NCI-H1694 treated with DMSO at 0.1 percent for 48 hours (cell line): ENCODE measurements around the gene NUDT1.

Source experiments
- DNase-seq: peaks from one replicate; lab custom pipeline; 2025; lab: John Stamatoyannopoulos, UW

The NUDT1 gene

GRCh38 chr7:2205036-2205780 is 36.8 kb upstream of the NUDT1 start:
- no peak for DNase-seq

GRCh38 chr7:2208712-2209111 is 33.3 kb upstream of the NUDT1 start:
- no peak for DNase-seq

GRCh38 chr7:2209146-2209960 is 32.7 kb upstream of the NUDT1 start:
- peak; percentile 16 for DNase-seq

- no peak for DNase-seq
These were observed 32.1 kb upstream of the NUDT1 start for GRCh38 chr7:2209961-2210323.

DNA sequence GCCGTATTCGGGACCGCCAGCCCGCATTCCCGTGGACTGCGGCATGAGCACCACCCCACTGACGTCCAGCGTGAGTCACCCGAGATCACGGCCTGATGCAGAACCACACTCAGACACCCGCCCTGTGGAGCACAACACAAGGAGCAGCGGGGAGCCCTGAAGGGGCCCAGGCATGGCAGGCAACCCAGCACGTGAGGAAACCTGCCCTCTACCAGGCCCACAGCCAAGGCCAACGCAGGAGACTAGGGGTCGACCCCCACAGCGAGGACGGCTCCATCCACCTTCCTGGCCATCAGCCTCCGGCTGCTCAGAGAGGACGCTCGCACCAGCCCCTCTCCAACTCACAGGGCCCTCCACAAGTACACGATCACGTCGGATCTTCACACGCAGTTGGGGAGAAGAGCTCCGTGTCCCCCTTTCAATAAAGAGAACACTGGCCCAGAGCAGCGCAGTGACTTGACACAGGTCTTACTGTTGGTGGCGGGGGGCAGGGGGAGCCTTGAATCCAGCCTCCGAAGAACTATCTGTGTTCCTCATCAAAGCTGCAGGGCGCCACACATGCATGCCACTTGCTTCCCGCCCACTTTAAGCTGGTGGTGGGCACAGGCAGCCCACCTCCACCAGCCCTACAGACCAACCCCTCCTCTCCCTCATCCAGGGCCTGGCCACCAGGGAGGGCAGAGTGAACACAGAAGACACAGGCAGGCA is 31.3 kb upstream of the NUDT1 start:
- DNase-seq, result no peak

DNA sequence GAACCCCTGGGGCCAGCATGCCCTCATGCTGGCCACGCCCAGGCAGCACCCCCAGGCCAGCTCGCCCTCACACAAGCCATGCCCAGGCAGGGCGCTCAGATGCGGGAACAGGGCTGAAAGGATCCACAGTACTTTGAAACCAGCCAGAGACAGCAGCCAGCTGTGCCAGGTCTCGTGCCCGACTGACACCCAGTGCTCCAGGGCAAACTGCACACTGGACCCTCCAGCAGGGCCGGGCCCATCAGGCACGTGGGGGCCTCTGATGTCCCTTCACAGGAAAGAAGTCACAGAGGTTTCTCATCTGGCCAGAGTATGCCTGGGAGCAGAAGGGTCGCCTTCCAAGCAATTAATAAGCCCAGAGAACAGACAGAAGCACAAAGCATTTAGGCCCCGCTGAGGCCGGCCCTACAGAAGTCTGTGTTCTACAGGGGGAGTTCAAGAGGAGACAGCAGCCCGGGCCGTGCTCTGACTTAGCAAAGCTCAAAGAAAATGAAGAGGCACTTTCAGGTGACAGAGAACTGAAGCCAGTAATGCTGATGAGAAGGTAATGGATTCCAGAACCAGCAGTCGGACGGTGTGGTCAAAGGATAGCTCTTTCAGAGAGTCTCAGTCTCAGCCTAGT is 30.7 kb upstream of the NUDT1 start:
- no peak for DNase-seq

DNA sequence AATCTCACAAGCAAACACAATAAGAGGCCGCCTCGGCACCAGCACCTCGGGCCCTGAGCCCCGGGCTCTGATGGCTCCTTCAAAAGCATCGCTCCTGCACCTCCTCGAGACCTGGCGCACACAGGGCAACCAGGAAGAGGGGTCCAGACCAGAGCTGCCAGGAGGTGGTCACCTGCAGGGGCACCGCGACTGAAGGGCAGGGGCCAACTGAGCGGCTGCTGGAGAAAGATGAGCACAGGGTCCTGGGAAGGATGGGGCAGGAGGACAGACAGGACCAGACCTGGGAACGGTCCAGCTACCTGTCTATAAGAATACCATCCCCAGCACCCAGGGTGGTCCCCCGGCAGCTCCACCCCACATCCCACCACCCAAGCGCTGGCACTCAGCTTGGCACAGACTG is 30.1 kb upstream of the NUDT1 start:
- no peak for DNase-seq

- DNase-seq, result no peak
These were observed 29.1 kb upstream of the NUDT1 start for GRCh38 chr7:2212906-2213305.

DNA sequence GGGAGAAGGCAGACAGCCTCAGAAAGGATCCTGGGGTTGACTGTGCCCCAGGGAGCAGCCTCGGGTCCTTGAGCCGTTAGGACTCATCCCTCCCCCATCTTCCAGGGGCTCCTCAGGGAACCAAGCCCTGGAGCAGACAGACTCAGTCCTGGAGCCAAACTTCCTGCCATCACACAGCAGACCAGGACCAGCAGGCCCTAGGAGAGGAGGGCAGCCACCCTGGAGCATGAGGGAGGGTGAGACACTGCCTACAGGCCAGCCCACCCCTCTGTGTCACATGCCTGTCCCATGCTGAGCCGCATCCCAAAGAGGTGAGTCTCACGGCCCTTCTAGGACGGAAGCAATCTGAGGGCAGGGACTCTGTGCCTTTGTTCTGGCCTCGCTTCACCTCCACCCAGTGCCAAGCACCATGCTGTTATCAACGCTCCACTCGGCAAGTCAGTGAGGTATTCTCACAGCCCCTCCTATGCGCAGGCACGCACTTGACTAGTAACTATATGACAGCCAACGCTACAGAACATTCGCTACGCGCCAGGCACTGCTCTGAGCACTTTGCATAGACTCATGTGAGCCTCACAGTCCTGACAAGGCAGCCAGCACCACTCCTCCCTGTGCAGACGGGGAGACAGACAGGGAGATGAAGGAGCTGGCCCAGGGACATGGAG is 28.3 kb upstream of the NUDT1 start:
- DNase-seq, result no peak

DNA sequence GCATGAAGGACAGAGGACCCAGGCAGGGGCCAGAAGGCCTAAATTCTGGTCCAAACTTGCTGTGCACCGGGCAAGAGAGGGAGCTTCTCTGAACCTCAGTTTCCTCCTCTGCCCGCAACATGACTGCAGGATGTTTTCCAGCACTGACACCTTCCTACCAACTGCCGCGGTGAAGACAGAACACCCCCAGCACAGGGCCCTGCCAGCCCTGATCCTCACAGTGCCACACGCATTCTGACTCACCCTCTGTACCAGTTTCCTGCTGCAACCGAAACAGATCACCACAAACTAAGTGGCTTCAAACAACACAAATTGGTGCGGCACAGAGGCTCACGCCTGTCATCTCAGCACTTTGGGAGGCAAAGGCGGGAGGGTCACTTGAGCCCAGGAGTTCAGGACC is 27.4 kb upstream of the NUDT1 start:
- DNase-seq, result no peak

- DNase-seq, result no peak
These were observed 26.2 kb upstream of the NUDT1 start for GRCh38 chr7:2215851-2216250.

- no peak for DNase-seq
These were observed 24.8 kb upstream of the NUDT1 start for GRCh38 chr7:2217206-2217605.

DNA sequence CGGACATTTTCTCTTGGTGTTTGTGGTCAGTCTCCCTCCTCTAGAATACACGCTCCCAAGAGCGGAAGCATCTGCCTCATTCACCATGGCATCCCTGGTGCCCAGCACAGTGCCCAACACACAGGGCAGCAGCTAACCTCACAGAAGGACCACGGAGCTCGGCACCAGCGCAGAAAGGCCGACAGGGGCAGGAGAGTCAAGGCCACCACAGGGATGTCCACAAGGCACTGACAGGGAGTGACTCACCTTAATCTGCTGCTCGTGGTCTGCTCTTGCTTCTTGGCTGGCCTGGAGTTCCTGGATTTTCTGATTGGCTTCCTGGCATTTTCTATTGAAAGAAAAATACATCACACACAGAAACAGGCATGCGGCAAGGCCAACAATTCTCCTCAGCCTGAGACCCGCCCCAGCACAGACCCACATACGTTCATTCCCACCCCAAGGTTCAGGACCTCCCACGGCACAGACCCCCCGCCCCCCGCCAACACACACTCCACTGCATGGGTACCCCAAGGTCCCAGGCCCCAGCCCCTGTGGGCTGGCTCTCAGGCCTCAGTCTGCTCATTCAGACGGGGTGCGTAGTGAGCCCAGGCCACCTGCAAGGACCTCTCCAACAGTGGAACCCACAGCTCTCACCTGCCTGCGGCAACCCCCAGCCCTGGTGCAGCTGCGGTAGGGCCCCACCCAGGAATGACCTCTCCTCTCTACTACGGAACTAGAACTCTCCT is 24.1 kb upstream of the NUDT1 start:
- DNase-seq, result no peak

DNA sequence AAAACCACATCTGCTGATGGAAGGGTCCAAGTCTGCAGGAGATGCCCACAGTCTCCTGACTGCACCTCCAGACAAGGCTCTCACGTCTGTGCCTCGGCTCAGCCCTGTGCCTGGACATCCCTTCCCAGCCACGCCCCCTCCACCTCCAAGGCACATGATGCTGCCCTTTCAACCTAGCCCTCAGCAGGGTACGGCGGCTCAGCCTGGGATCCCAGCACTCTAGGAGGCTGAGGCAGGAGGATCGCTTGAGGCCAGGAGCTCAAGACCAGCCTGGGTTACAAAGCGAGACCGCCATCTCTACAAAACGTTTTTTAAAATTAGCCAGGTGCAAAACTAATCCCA is 23.6 kb upstream of the NUDT1 start:
- DNase-seq, result no peak

DNA sequence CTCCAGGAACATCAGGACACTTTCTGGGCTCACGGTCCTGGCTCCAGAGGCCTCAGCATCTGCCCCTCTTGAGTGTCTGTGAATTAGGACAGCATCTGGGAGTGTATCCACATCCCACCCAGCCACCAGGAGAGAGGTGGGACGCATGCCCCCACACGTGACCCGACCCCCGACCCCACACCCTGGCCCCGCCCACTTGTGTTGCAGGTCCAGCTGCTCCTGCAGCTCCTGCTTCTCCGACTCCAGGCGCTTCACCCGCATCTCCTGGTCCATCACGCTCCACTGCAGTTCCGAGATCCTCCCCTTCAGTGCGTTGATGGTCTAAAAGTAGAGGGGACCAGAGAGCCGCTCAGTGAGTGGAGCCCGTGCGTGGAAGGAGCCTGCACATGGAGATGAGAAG is 22.9 kb upstream of the NUDT1 start:
- DNase-seq, result no peak

- no peak for DNase-seq
These were observed 22.4 kb upstream of the NUDT1 start for GRCh38 chr7:2219606-2220005.

GRCh38 chr7:2220030-2220429 is 22.0 kb upstream of the NUDT1 start:
- no peak for DNase-seq

DNA sequence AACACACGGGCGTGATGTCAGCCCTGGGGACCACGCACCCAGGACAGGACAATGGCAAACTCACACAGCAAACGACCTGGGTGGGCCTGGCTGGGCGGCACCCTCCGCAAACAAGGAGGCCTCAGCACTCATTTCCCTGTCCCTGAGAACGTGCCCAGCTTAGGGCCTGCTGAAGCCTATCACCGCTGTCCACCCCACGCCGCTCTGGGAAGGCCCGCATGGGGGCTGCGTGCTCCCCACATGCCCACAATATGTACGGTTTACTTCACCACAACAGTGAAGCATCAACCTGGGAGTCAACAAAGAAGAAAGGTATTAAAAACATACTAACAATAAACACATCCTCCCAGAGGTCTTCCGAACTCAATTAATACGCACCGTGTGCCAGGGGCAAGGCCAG is 21.5 kb upstream of the NUDT1 start:
- no peak for DNase-seq

DNA sequence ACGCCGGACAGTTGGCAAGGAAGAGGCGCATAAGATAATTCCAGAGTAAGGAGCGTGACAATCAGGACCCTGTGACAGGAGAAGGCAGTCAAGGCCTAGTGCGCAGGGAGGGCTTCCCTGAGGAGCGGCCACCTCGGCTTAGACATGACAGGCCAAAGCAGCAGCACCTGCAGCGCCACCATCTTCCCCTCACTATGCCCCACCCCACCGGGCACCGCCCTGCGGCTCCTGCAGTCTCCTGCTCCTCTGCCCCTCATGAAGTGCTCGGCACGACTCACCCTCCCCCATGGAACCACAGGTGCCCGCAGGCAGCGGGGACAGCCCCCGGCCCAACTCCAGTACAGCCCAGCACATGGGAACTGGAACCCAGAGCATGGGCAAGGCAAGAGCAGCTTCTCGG is 21.1 kb upstream of the NUDT1 start:
- DNase-seq, result no peak

DNA sequence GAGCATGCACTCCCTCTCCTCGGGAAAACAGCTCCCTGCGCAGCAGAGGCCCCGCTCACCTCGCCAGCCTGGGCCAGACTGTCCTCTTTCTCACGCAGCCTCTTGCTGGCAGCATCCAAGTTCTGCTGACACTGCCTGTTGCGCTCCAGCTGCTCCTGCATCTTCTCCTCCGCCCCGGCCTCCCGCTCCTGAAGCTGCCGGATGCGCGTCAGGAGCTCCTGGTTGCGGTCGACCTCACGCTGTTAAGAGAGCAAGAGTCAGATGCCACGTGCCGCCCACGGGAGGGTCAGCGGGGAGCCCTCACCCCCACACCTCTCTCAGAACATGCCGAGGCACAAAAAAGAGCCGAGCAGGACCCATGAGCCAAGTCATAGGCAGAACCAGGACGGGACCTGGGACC is 19.5 kb upstream of the NUDT1 start:
- DNase-seq, result no peak

DNA sequence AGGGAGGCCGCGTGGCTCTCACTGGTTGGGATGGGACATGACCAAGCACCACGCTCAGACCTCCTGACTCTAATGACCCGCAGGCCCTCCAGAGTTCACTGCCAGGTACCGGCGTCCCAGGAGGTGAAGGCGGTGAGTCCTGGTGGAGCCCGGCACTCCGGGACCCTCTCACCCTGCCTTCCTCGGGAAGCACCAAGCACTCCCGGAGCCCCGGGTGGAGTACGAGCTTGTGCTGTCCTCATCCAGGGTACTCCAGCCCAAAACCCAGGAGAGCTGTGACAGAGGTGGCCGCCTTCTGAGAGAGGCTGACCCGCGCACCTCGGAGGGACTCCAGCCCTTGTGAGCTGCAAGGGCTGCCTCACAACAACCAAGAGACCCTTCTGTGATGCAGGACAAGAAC is 18.7 kb upstream of the NUDT1 start:
- no peak for DNase-seq
